ENCODE measurements around the gene TNPO2. TPM values are rescaled to one million over a fixed set of nuclear protein-coding genes. Genes with fewer than 3 reads are reported as not detected.

Gene TNPO2
- total and polyA plus RNA-seq, 2 of the 13 experiments (the other 11 are each of a cell fraction or from before 2014, with no cell fraction given): 31.7 to 61.0 TPM

DNA sequence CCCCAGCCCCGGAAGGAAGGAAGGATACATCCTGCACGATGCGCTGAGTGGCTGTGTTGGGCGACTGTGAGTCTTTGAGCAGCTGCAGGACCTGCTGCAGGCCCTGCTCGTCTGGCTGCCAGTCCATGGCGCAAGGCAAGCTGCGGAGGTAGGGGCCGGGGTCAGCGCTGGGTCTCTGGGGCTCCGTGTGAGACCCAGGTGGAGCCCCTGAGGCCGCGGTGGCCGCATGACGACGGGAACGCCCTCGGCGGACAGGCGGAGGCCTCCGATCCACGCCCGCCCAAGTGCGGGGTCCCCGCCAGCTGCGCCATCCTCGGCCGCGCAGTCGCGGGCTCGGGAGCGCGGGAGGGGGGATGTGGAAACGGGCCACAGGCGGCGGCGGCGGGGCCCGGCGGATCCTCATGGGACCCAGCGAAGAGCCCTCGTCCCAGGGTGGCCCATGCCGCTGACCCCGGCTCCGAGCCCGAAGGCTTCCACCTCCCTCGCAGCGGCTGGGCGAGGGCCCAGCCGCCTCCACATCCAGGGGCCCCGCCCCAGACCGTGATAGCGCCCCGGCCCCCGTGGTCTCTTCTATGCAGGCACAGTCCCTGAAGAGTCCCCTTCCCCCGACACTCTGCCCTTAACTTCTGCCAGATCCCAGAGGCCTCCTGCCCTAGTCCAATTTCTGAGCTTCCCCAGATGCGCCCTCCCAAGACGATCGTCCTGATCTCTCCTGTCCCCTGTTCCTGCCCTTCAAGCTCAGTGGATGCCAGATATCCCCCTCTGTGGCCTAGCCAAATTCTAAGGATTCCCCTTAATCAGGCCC, 2.7 kb downstream of the TNPO2 start (continued):
- TF ChIP-seq HNRNPLL (IDR thresholded peaks at IDR 0.05; ENCODE audit: low read depth, low read length, poor library complexity, severe bottlenecking) (peak; percentile 30), GABPB1 (CRISPR knock-in tag; IDR thresholded peaks at IDR 0.05) (peak; percentile 22; the same call in 1 of the 2 replicates), SRSF1 (optimal IDR thresholded peaks at IDR 0.05; ENCODE audit: low read depth, low read length) (peak; percentile 20), GTF2F1 (IDR thresholded peaks at IDR 0.05; ENCODE audit: low read length) (no peak), SSRP1 (CRISPR knock-in tag; IDR thresholded peaks at IDR 0.05) (no peak), ZFX (CRISPR knock-in tag; IDR thresholded peaks at IDR 0.05; ENCODE audit: low read depth) (peak; percentile 39), MYC (CRISPR knock-in tag; IDR thresholded peaks at IDR 0.05; ENCODE audit: borderline replicate concordance) (peak; percentile 21; the same call in 1 of the 2 replicates), CHD2 (IDR thresholded peaks at IDR 0.05; ENCODE audit: low read depth, low read length) (no peak), ZNF768 (CRISPR knock-in tag; IDR thresholded peaks at IDR 0.05) (peak; percentile 54; the same call in 1 of the 2 replicates), ZNF607 (CRISPR knock-in tag; IDR thresholded peaks at IDR 0.05; ENCODE audit: borderline replicate concordance) (0 out of 2 replicates have a peak, but pooled peaks have one; percentile 61), SRY (CRISPR knock-in tag; IDR thresholded peaks at IDR 0.05) (0 out of 2 replicates have a peak, but pooled peaks have one; percentile 44), ARNT2 (CRISPR knock-in tag; IDR thresholded peaks at IDR 0.05; ENCODE audit: low read depth) (no peak), ZSCAN29 (CRISPR knock-in tag; conservative IDR thresholded peaks at IDR 0.05) (no peak)
- TF ChIP-seq, protein P1, sequence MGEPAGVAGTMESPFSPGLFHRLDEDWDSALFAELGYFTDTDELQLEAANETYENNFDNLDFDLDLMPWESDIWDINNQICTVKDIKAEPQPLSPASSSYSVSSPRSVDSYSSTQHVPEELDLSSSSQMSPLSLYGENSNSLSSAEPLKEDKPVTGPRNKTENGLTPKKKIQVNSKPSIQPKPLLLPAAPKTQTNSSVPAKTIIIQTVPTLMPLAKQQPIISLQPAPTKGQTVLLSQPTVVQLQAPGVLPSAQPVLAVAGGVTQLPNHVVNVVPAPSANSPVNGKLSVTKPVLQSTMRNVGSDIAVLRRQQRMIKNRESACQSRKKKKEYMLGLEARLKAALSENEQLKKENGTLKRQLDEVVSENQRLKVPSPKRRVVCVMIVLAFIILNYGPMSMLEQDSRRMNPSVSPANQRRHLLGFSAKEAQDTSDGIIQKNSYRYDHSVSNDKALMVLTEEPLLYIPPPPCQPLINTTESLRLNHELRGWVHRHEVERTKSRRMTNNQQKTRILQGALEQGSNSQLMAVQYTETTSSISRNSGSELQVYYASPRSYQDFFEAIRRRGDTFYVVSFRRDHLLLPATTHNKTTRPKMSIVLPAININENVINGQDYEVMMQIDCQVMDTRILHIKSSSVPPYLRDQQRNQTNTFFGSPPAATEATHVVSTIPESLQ (CRISPR knock-in tag; conservative IDR thresholded peaks at IDR 0.05): 0 out of 2 replicates have a peak, but pooled peaks have one; percentile 39
- TF ChIP-seq, protein P2, sequence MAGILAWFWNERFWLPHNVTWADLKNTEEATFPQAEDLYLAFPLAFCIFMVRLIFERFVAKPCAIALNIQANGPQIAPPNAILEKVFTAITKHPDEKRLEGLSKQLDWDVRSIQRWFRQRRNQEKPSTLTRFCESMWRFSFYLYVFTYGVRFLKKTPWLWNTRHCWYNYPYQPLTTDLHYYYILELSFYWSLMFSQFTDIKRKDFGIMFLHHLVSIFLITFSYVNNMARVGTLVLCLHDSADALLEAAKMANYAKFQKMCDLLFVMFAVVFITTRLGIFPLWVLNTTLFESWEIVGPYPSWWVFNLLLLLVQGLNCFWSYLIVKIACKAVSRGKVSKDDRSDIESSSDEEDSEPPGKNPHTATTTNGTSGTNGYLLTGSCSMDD (CRISPR knock-in tag; IDR thresholded peaks at IDR 0.05): no peak
- TF ChIP-seq, protein P3, sequence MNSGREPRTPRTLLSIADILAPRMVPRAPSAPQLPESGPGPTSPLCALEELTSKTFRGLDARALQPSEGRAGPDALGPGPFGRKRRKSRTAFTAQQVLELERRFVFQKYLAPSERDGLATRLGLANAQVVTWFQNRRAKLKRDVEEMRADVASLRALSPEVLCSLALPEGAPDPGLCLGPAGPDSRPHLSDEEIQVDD (CRISPR knock-in tag; IDR thresholded peaks at IDR 0.05; ENCODE audit: borderline replicate concordance): no peak
- TF ChIP-seq, protein P4, sequence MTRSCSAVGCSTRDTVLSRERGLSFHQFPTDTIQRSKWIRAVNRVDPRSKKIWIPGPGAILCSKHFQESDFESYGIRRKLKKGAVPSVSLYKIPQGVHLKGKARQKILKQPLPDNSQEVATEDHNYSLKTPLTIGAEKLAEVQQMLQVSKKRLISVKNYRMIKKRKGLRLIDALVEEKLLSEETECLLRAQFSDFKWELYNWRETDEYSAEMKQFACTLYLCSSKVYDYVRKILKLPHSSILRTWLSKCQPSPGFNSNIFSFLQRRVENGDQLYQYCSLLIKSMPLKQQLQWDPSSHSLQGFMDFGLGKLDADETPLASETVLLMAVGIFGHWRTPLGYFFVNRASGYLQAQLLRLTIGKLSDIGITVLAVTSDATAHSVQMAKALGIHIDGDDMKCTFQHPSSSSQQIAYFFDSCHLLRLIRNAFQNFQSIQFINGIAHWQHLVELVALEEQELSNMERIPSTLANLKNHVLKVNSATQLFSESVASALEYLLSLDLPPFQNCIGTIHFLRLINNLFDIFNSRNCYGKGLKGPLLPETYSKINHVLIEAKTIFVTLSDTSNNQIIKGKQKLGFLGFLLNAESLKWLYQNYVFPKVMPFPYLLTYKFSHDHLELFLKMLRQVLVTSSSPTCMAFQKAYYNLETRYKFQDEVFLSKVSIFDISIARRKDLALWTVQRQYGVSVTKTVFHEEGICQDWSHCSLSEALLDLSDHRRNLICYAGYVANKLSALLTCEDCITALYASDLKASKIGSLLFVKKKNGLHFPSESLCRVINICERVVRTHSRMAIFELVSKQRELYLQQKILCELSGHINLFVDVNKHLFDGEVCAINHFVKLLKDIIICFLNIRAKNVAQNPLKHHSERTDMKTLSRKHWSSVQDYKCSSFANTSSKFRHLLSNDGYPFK (CRISPR knock-in tag; IDR thresholded peaks at IDR 0.05; ENCODE audit: borderline replicate concordance): peak; percentile 3; the same call in 1 of the 2 replicates
- TF ChIP-seq, protein P5, sequence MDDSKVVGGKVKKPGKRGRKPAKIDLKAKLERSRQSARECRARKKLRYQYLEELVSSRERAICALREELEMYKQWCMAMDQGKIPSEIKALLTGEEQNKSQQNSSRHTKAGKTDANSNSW (CRISPR knock-in tag; IDR thresholded peaks at IDR 0.05; ENCODE audit: borderline replicate concordance): 0 out of 2 replicates have a peak, but pooled peaks have one; percentile 46
- TF ChIP-seq, protein P6, sequence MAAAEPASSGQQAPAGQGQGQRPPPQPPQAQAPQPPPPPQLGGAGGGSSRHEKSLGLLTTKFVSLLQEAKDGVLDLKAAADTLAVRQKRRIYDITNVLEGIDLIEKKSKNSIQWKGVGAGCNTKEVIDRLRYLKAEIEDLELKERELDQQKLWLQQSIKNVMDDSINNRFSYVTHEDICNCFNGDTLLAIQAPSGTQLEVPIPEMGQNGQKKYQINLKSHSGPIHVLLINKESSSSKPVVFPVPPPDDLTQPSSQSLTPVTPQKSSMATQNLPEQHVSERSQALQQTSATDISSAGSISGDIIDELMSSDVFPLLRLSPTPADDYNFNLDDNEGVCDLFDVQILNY (CRISPR knock-in tag; conservative IDR thresholded peaks at IDR 0.05): no peak
